Liver (tissue), 9 donors: ENCODE measurements around the gene TPPP3. TPM values are rescaled to one million over a fixed set of nuclear protein-coding genes. Genes with fewer than 3 reads are reported as not detected.
A peak's percentile ranks its signal among the peaks of the same experiment; 100 is the strongest.

ENCODE experiments used
- DNase-seq: peaks from one replicate; pipeline ENCODE4 v3.0.0-alpha.2; 2017; ENCODE audit warnings: low spot score
- H3K27ac ChIP-seq, 2 donors: one replicate each; pipeline ENCODE4 v1.7.0; 2013; ENCODE audit warnings: inconsistent platforms in 2 of 2, low read length in 2 of 2, control low read depth in 1 of 2, low read depth in 1 of 2, mild to moderate bottlenecking in 1 of 2
- H3K27me3 ChIP-seq, 4 donors: one replicate each; pipeline versions ENCODE4 v1.6.1 to v1.7.0; 2013; ENCODE audit warnings: low read length in 3 of 4, inconsistent platforms in 1 of 4, mild to moderate bottlenecking in 1 of 4, moderate library complexity in 1 of 4; ENCODE audit not compliant: control insufficient read depth in 4 of 4, insufficient read depth in 4 of 4
- H3K36me3 ChIP-seq, 4 donors: one replicate each; pipeline versions ENCODE4 v1.6.1 to v1.7.0; 2013; ENCODE audit warnings: low read length in 3 of 4, mild to moderate bottlenecking in 3 of 4, low read depth in 1 of 4, moderate library complexity in 1 of 4; ENCODE audit not compliant: control insufficient read depth in 4 of 4, insufficient read depth in 3 of 4
- H3K4me1 ChIP-seq, 4 donors: one replicate each; pipeline versions ENCODE4 v1.6.1 to v1.7.0; 2013; ENCODE audit warnings: low read length in 3 of 4, mild to moderate bottlenecking in 3 of 4, moderate library complexity in 1 of 4; ENCODE audit not compliant: control insufficient read depth in 4 of 4, insufficient read depth in 4 of 4
- H3K4me3 ChIP-seq, 3 donors: one replicate each; pipeline versions ENCODE4 v1.6.1 to v1.7.0; 2013; ENCODE audit warnings: low read length in 3 of 3, control low read depth in 1 of 3, low read depth in 1 of 3, mild to moderate bottlenecking in 1 of 3
- H3K9ac ChIP-seq, 2 donors: one replicate each; pipeline ENCODE4 v1.7.0; 2013; ENCODE audit warnings: low read length in 2 of 2, mild to moderate bottlenecking in 2 of 2, moderate library complexity in 2 of 2, control low read depth in 1 of 2, low read depth in 1 of 2
- H3K9me3 ChIP-seq, 4 donors: one replicate each; pipeline versions ENCODE4 v1.6.1 to v1.7.0; 2013; ENCODE audit warnings: low read length in 3 of 4; ENCODE audit not compliant: control insufficient read depth in 4 of 4
- FOXA1 ChIP-seq: IDR thresholded peaks from 2 replicates; pipeline ENCODE4 v1.6.1; 2016; ENCODE audit warnings: antibody characterized with exemption
- FOXA2 ChIP-seq: IDR thresholded peaks from 2 replicates; pipeline ENCODE4 v1.6.1; 2016; ENCODE audit warnings: antibody characterized with exemption
- GABPA ChIP-seq, 2 donors: IDR thresholded peaks in 1 of 2; conservative IDR thresholded peaks in 1 of 2; 2 replicates each; pipeline ENCODE4 v1.6.1; 2016; ENCODE audit warnings: antibody characterized with exemption in 2 of 2, mild to moderate bottlenecking in 1 of 2, moderate library complexity in 1 of 2
- HNF4A ChIP-seq, 2 donors: conservative IDR thresholded peaks; 2 replicates each; pipeline ENCODE4 v1.6.1; 2016; ENCODE audit warnings: antibody characterized with exemption in 2 of 2, mild to moderate bottlenecking in 2 of 2
- HNF4G ChIP-seq: IDR thresholded peaks from 2 replicates; pipeline ENCODE4 v1.6.1; 2016; ENCODE audit warnings: antibody characterized with exemption
- JUND ChIP-seq, 2 donors: IDR thresholded peaks; 2 replicates each; pipeline ENCODE4 v1.6.1; 2016; ENCODE audit warnings: antibody characterized with exemption in 2 of 2
- NR2F2 ChIP-seq: IDR thresholded peaks from 2 replicates; pipeline ENCODE4 v1.6.1; 2016; ENCODE audit warnings: antibody characterized with exemption
- RAD21 ChIP-seq, 2 donors: IDR thresholded peaks; 2 replicates each; pipeline ENCODE4 v1.6.1; 2016; ENCODE audit warnings: antibody characterized with exemption in 2 of 2, mild to moderate bottlenecking in 2 of 2
- REST ChIP-seq: IDR thresholded peaks from 2 replicates; pipeline ENCODE4 v1.6.1; 2016; ENCODE audit warnings: antibody characterized with exemption, mild to moderate bottlenecking
- RXRA ChIP-seq, 2 donors: IDR thresholded peaks; 2 replicates each; pipeline ENCODE4 v1.6.1; 2017 to 2018; ENCODE audit warnings: antibody characterized with exemption in 2 of 2, mild to moderate bottlenecking in 1 of 2
- SP1 ChIP-seq: IDR thresholded peaks from 2 replicates; pipeline ENCODE4 v1.6.1; 2018; ENCODE audit warnings: antibody characterized with exemption, mild to moderate bottlenecking
- TAF1 ChIP-seq: conservative IDR thresholded peaks from 2 replicates; pipeline ENCODE4 v1.6.1; 2016; ENCODE audit warnings: antibody characterized with exemption, mild to moderate bottlenecking
- YY1 ChIP-seq: IDR thresholded peaks from 2 replicates; pipeline ENCODE4 v1.6.1; 2016; ENCODE audit warnings: antibody characterized with exemption, mild to moderate bottlenecking
- ZBTB33 ChIP-seq: IDR thresholded peaks from 2 replicates; pipeline ENCODE4 v1.6.1; 2016; ENCODE audit warnings: antibody characterized with exemption
- WGBS: extraction: QIAGEN DNeasy Blood & Tissue Kit; methylation state at CpG from one replicate; pipeline ENCODE4 v1.1.7; 2013; 5-methylcytosine and 5-hydroxymethylcytosine counted together
- polyA plus RNA-seq, 2 donors: library from polyadenylated mRNA; stranded (reverse) in 1 of 2; unstranded in 1 of 2; fragments of 200-250 nt in 1 of 2; fragments of >200 nt in 1 of 2; fragmentation: Nextera tagmentation in 1 of 2; extraction: Ambion mirVana in 1 of 2; gene quantifications; one replicate each; pipeline versions ENCODE4 v1.2.1 to v1.2.3, GENCODE V29; 2013 to 2015
- total RNA-seq, 2 donors: library from RNA; depleted of rRNA; stranded (reverse); fragments of >200 nt; gene quantifications; one replicate each; pipeline ENCODE4 v1.2.3, GENCODE V29; 2014
- TF ChIP-seq, protein P1 (sequence below): fragments of 150-350 bp; IDR thresholded peaks from 2 replicates; pipeline ENCODE4 v1.5.1; 2017; ENCODE audit warnings: improper control_type of control experiment, low read depth, low read length; ENCODE audit not compliant: missing input control
- TF ChIP-seq, protein P2 (sequence below): IDR thresholded peaks from 2 replicates; pipeline ENCODE4 v1.6.1; 2016; ENCODE audit warnings: antibody characterized with exemption
- TF ChIP-seq, protein P3 (sequence below): IDR thresholded peaks from 2 replicates; pipeline ENCODE4 v1.6.1; 2016; ENCODE audit warnings: antibody characterized with exemption
- donor health status: healthy.
- donor health status: healthy.
- donor health status: healthy.
- donor health status: healthy.
- donor health status: healthy.

TPPP3 gene
- total RNA-seq = under 1 TPM; 0.28 to 0.84 TPM
- under 1 TPM; 0.35 to 0.75 TPM for polyA plus RNA-seq

DNA sequence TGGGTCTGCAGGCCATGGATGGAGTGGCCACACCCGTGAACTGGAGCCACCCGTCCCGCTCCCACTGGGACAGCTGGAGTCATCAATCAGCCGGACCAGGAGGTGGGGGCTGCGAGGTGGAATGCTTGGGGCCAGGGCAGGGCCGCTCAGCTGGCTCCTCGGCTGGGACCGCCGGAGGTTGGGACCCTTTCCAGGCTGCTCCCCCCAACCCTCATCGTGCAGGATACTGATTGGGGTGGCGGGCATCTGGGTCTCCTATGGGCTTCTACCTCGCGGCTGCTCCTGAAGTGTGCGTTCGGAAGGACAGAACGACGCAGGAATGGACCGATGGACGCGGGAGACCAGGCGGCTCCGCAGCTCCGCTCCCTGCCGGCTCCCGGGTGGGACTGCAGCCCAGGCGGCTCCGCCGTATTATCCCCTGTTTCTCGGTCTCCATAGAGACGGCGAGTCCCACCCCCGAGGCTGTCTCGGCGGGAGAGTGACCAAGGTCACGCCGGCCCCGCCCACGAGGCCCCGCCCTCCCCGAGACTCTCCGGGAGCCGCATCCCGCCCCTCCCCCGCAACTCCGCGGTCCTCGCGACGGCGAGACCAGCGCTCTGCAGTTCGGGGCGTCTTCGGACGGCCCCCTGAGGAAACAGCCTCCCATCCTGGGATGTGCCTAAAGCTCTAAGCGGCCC, at the start of gene TPPP3:
TSS of gene TPPP3 (minus strand) at position 388 of the 677 bp plus-strand sequence. CDS start 2,387 bp downstream, outside the sequence.
- H3K27ac ChIP-seq = no peak within 1 kb of the TSS
- H3K9me3 ChIP-seq = no peaks in the 10 kb centered on the region
- no peak within 1 kb of the TSS for H3K9ac ChIP-seq
- H3K36me3 ChIP-seq = no peaks in the 10 kb centered on the region
- H3K4me3 ChIP-seq = peak within 1 kb of the TSS in 1 of 3 donors; percentile 30
- H3K4me1 ChIP-seq = peaks cover 3 to 21% (median 4%) of the 10 kb centered on the region in 4 donors
- WGBS = 7% methylated on average over 56 of the region's 56 CpGs
- peaks cover 0 to 3% (median 1%) of the 10 kb centered on the region in 4 donors for H3K27me3 ChIP-seq
- TF ChIP-seq, protein P1, sequence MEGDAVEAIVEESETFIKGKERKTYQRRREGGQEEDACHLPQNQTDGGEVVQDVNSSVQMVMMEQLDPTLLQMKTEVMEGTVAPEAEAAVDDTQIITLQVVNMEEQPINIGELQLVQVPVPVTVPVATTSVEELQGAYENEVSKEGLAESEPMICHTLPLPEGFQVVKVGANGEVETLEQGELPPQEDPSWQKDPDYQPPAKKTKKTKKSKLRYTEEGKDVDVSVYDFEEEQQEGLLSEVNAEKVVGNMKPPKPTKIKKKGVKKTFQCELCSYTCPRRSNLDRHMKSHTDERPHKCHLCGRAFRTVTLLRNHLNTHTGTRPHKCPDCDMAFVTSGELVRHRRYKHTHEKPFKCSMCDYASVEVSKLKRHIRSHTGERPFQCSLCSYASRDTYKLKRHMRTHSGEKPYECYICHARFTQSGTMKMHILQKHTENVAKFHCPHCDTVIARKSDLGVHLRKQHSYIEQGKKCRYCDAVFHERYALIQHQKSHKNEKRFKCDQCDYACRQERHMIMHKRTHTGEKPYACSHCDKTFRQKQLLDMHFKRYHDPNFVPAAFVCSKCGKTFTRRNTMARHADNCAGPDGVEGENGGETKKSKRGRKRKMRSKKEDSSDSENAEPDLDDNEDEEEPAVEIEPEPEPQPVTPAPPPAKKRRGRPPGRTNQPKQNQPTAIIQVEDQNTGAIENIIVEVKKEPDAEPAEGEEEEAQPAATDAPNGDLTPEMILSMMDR = peak; percentile 48
- TF ChIP-seq, protein P2, sequence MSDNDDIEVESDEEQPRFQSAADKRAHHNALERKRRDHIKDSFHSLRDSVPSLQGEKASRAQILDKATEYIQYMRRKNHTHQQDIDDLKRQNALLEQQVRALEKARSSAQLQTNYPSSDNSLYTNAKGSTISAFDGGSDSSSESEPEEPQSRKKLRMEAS = no peak
- TF ChIP-seq RAD21 (IDR thresholded peaks at IDR 0.05) = peak in 1 of 2 donors; percentile 68
- TF ChIP-seq FOXA1 = no peak
- peak; percentile 71 for DNase-seq

GRCh38 chr16:67442581-67443255, 49.4 kb upstream of the TPPP3 start:
- peak overlapping the region in 1 of 2 donors; percentile 17 for H3K9ac ChIP-seq
- H3K27ac ChIP-seq = peak overlapping the region in 1 of 2 donors; percentile 20
- TF ChIP-seq, protein P2 = no peak
- no peak for TF ChIP-seq JUND (IDR thresholded peaks at IDR 0.05)
- no peak for TF ChIP-seq RXRA (IDR thresholded peaks at IDR 0.05)
- no peak for TF ChIP-seq RAD21 (IDR thresholded peaks at IDR 0.05)
- TF ChIP-seq, protein P1 = no peak
- TF ChIP-seq GABPA (IDR thresholded peaks at IDR 0.05 in 1 of 2, conservative IDR thresholded peaks at IDR 0.05 in 1 of 2) = no peak
- TF ChIP-seq TAF1 = no peak
- TF ChIP-seq NR2F2 = no peak
- no peak for TF ChIP-seq YY1
- no peak for TF ChIP-seq HNF4G
- TF ChIP-seq ZBTB33 = no peak
- no peak for TF ChIP-seq REST
- TF ChIP-seq FOXA1 = no peak
- TF ChIP-seq, protein P3, sequence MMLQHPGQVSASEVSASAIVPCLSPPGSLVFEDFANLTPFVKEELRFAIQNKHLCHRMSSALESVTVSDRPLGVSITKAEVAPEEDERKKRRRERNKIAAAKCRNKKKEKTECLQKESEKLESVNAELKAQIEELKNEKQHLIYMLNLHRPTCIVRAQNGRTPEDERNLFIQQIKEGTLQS = no peak
- TF ChIP-seq SP1 = no peak
- no peak for TF ChIP-seq FOXA2
- TF ChIP-seq HNF4A (conservative IDR thresholded peaks at IDR 0.05) = no peak
- H3K9me3 ChIP-seq = no peaks in the 10 kb centered on the region
- H3K36me3 ChIP-seq = peaks cover under 1 to 15% (median 8%) of the 10 kb centered on the region in 4 donors
- no peak overlapping the region for H3K4me3 ChIP-seq
- H3K4me1 ChIP-seq = peaks cover 45 to 71% (median 66%) of the 10 kb centered on the region in 4 donors
- 83% methylated on average over 13 of the region's 13 CpGs for WGBS
- no peaks in the 10 kb centered on the region for H3K27me3 ChIP-seq
- DNase-seq = no peak
